Spleen (tissue), 7 donors: ENCODE results near the gene LRRC4C.

Experiments used
- CTCF ChIP-seq, 11 experiments: fragments of 200-600 bp in 7 of 11; fragments of 450-650 bp in 4 of 11; sonication (generic) in 4 of 11; IDR thresholded peaks in 8 of 11; conservative IDR thresholded peaks in 3 of 11; 1 replicate in 7 of 11; 2 replicates in 4 of 11; pipeline versions ENCODE4 v1.4.0 to v1.8.0; 2016 to 2021; ENCODE audit warnings: antibody characterized with exemption in 11 of 11, inconsistent platforms in 4 of 11, mild to moderate bottlenecking in 1 of 11
- POLR2A ChIP-seq, 3 donors: fragments of 450-650 bp; IDR thresholded peaks; one replicate each; pipeline ENCODE4 v1.5.1; 2017; ENCODE audit warnings: antibody characterized with exemption in 3 of 3, mild to moderate bottlenecking in 1 of 3
- donor health status: DM: no; HTN: no; CAD: no; lungs with moderate emphysema.
- donor health status: DM: no; HTN: no; CAD: no.
- donor health status: DM: no; HTN: no; CAD: no.

- TF ChIP-seq CTCF (IDR thresholded peaks at IDR 0.05 in 8 of 11, conservative IDR thresholded peaks at IDR 0.05 in 3 of 11) (no peak), POLR2A (IDR thresholded peaks at IDR 0.05) (no peak)
Measured at GRCh38 chr11:41115066-41115465, 344.4 kb downstream of the LRRC4C start.
